IMR-90 (cell line): ENCODE results near the gene CHSY3. TPM values are rescaled to one million over a fixed set of nuclear protein-coding genes. Genes with fewer than 3 reads are reported as not detected.

Experiments used
- ATAC-seq: fragments of 200-7000 bp; cut with Tn5 transposase; 2 replicates; pipeline ENCODE4 v1.9.1; 2020; ENCODE audit warnings: low read depth, mild to moderate bottlenecking, moderate library complexity
- BruUV-seq: library from RNA; stranded (reverse); fragments of 400-500 nt; replicated peaks from 2 replicates; lab custom pipeline; 2021; lab: Mats Ljungman, UMichigan
- CTCF ChIA-PET: fragments of 300-600 bp; formaldehyde crosslinking; extraction: SDS; loops from one replicate; lab custom pipeline; 2021; ENCODE audit warnings: antibody characterized with exemption; lab: Yijun Ruan, JAX
- POLR2A ChIA-PET: fragments of 300-600 bp; sonication (Branson Sonifier 250); formaldehyde crosslinking; loops from one replicate; lab custom pipeline; 2022; ENCODE audit warnings: antibody characterized with exemption; ENCODE audit not compliant: unreplicated experiment; lab: Charles Lee
- DNase-seq: peaks from one replicate; pipeline ENCODE4 v3.0.0; 2013
- H2AFZ ChIP-seq: replicated peaks from 2 replicates; pipeline ENCODE3; 2013; ENCODE audit warnings: low read length, mild to moderate bottlenecking; ENCODE audit not compliant: poor library complexity
- H2AK5ac ChIP-seq: 2 replicates; pipeline ENCODE4 v1.6.1; 2013; ENCODE audit warnings: low read depth, low read length, inconsistent platforms
- H2AK9ac ChIP-seq: replicated peaks from 2 replicates; pipeline ENCODE3; 2013; ENCODE audit warnings: mild to moderate bottlenecking, low read depth, low read length, moderate library complexity; ENCODE audit not compliant: poor library complexity
- H2BK120ac ChIP-seq: 2 replicates; pipeline ENCODE4 v1.6.1; 2013; ENCODE audit warnings: low read depth, low read length, inconsistent platforms
- H2BK15ac ChIP-seq: 3 replicates; pipeline ENCODE4 v1.6.1; 2013; ENCODE audit warnings: low read depth, low read length, inconsistent platforms
- H2BK20ac ChIP-seq: 2 replicates; pipeline ENCODE4 v1.6.1; 2013; ENCODE audit warnings: low read depth, mild to moderate bottlenecking, inconsistent platforms, low read length, moderate library complexity
- H2BK5ac ChIP-seq: 2 replicates; pipeline ENCODE4 v1.6.1; 2013; ENCODE audit warnings: mild to moderate bottlenecking, low read depth, low read length, inconsistent platforms; ENCODE audit not compliant: poor library complexity, severe bottlenecking
- H3K14ac ChIP-seq: replicated peaks from 2 replicates; pipeline ENCODE4 v1.6.1; 2013; ENCODE audit warnings: low read depth, low read length, inconsistent platforms
- H3K18ac ChIP-seq: 2 replicates; pipeline ENCODE4 v1.6.1; 2013; ENCODE audit warnings: low read depth, low read length, control low read depth
- H3K23ac ChIP-seq: 2 replicates; pipeline ENCODE4 v1.6.1; 2013; ENCODE audit warnings: low read depth, low read length, inconsistent platforms
- H3K27ac ChIP-seq: 2 replicates; pipeline ENCODE4 v1.5.1; 2013; ENCODE audit warnings: mild to moderate bottlenecking, control low read depth, low read length; ENCODE audit not compliant: insufficient read depth
- H3K27me3 ChIP-seq: 2 replicates; pipeline ENCODE4 v1.6.1; 2013; ENCODE audit warnings: low read length; ENCODE audit not compliant: control insufficient read depth, insufficient read depth
- H3K36me3 ChIP-seq: 2 replicates; pipeline ENCODE4 v1.6.1; 2013; ENCODE audit warnings: low read length, mixed read lengths; ENCODE audit not compliant: control insufficient read depth, insufficient read depth
- H3K4ac ChIP-seq: 2 replicates; pipeline ENCODE4 v1.6.1; 2013; ENCODE audit warnings: low read depth, low read length, inconsistent platforms
- H3K4me1 ChIP-seq: 2 replicates; pipeline ENCODE4 v1.6.1; 2013; ENCODE audit warnings: low read length, mixed read lengths; ENCODE audit not compliant: control insufficient read depth, insufficient read depth
- H3K4me2 ChIP-seq: 2 replicates; pipeline ENCODE4 v1.6.1; 2013; ENCODE audit warnings: low read depth, mild to moderate bottlenecking, control low read depth, low read length, moderate library complexity
- H3K4me3 ChIP-seq: 2 replicates; pipeline ENCODE4 v1.5.1; 2013; ENCODE audit warnings: low read depth, mild to moderate bottlenecking, control low read depth, low read length, moderate library complexity; ENCODE audit not compliant: insufficient read depth
- H3K56ac ChIP-seq: 2 replicates; pipeline ENCODE4 v1.6.1; 2013; ENCODE audit warnings: low read length, inconsistent platforms; ENCODE audit not compliant: insufficient read depth; ENCODE audit errors: extremely low read depth
- H3K79me1 ChIP-seq, 2 experiments: 2 replicates each; pipeline ENCODE4 v1.6.1; 2013; ENCODE audit warnings: low read length in 2 of 2, inconsistent platforms in 1 of 2, low read depth in 1 of 2
- H3K9ac ChIP-seq: 2 replicates; pipeline ENCODE4 v1.6.1; 2013; ENCODE audit warnings: low read depth, low read length, control low read depth
- H3K9me1 ChIP-seq: 2 replicates; pipeline ENCODE4 v1.6.1; 2013; ENCODE audit warnings: low read length, inconsistent platforms; ENCODE audit not compliant: insufficient read depth
- H3K9me3 ChIP-seq: 2 replicates; pipeline ENCODE4 v1.6.1; 2013; ENCODE audit warnings: low read length; ENCODE audit not compliant: control insufficient read depth, insufficient read depth
- H4K20me1 ChIP-seq: 2 replicates; pipeline ENCODE4 v1.6.1; 2013; ENCODE audit warnings: low read length, inconsistent platforms; ENCODE audit not compliant: insufficient read depth
- H4K5ac ChIP-seq: 2 replicates; pipeline ENCODE4 v1.6.1; 2013; ENCODE audit warnings: mild to moderate bottlenecking, low read depth, low read length, control low read depth
- H4K8ac ChIP-seq, 2 experiments: 2 replicates each; pipeline ENCODE4 v1.6.1; 2013; ENCODE audit warnings: low read depth in 2 of 2, low read length in 2 of 2, control low read depth in 1 of 2, inconsistent platforms in 1 of 2
- H4K91ac ChIP-seq: 2 replicates; pipeline ENCODE4 v1.6.1; 2013; ENCODE audit warnings: low read depth, low read length, inconsistent platforms; ENCODE audit not compliant: insufficient read depth
- BHLHE40 ChIP-seq: fragments of 150-350 bp; IDR thresholded peaks from 2 replicates; pipeline ENCODE4 v1.6.1; 2016; ENCODE audit warnings: mild to moderate bottlenecking, low read depth, low read length
- CEBPB ChIP-seq: IDR thresholded peaks from 2 replicates; pipeline ENCODE4 v1.6.1; 2012; ENCODE audit warnings: low read depth, low read length, improper control_type of control experiment
- CHD1 ChIP-seq: IDR thresholded peaks from 2 replicates; pipeline ENCODE4 v1.6.1; 2012; ENCODE audit warnings: low read depth, low read length, improper control_type of control experiment
- CTCF ChIP-seq: conservative IDR thresholded peaks from 2 replicates; pipeline ENCODE4 v1.5.1; 2012; ENCODE audit warnings: mild to moderate bottlenecking, low read depth, low read length, improper control_type of control experiment
- ELK1 ChIP-seq: fragments of 150-350 bp; IDR thresholded peaks from 2 replicates; pipeline ENCODE4 v1.6.1; 2016; ENCODE audit warnings: low read depth, mild to moderate bottlenecking, low read length, moderate library complexity, borderline replicate concordance
- FOS ChIP-seq: fragments of 150-350 bp; IDR thresholded peaks from 2 replicates; pipeline ENCODE4 v1.6.1; 2016; ENCODE audit warnings: low read depth, low read length
- MAFK ChIP-seq: IDR thresholded peaks from 2 replicates; pipeline ENCODE4 v1.6.1; 2012; ENCODE audit warnings: low read depth, low read length, improper control_type of control experiment
- MAZ ChIP-seq: IDR thresholded peaks from 2 replicates; pipeline ENCODE4 v1.6.1; 2012; ENCODE audit warnings: low read depth, mild to moderate bottlenecking, low read length, improper control_type of control experiment, moderate library complexity, borderline replicate concordance
- MXI1 ChIP-seq: IDR thresholded peaks from 2 replicates; pipeline ENCODE4 v1.6.1; 2012; ENCODE audit warnings: low read depth, mild to moderate bottlenecking, low read length, moderate library complexity, borderline replicate concordance
- NFE2L2 ChIP-seq: fragments of 150-350 bp; IDR thresholded peaks from 2 replicates; pipeline ENCODE4 v1.6.1; 2016; ENCODE audit warnings: low read depth, mild to moderate bottlenecking, low read length
- POLR2A ChIP-seq: IDR thresholded peaks from 2 replicates; pipeline ENCODE4 v1.6.1; 2012; ENCODE audit warnings: mild to moderate bottlenecking, low read depth, low read length
- RAD21 ChIP-seq: IDR thresholded peaks from 2 replicates; pipeline ENCODE4 v1.6.1; 2012; ENCODE audit warnings: low read length, improper control_type of control experiment
- RCOR1 ChIP-seq: IDR thresholded peaks from 2 replicates; pipeline ENCODE4 v1.6.1; 2012; ENCODE audit warnings: mild to moderate bottlenecking, low read length, improper control_type of control experiment; ENCODE audit not compliant: insufficient replicate concordance
- RFX5 ChIP-seq: IDR thresholded peaks from 2 replicates; pipeline ENCODE4 v1.8.0; 2012; ENCODE audit warnings: low read depth, mild to moderate bottlenecking, low read length, moderate library complexity
- SMC3 ChIP-seq: fragments of 150-350 bp; IDR thresholded peaks from 2 replicates; pipeline ENCODE4 v1.6.1; 2016; ENCODE audit warnings: low read depth, mild to moderate bottlenecking, antibody characterized with exemption, low read length, moderate library complexity
- USF2 ChIP-seq: fragments of 150-350 bp; IDR thresholded peaks from 2 replicates; pipeline ENCODE4 v1.6.1; 2017; ENCODE audit warnings: mild to moderate bottlenecking, antibody characterized with exemption, low read length, low read depth
- WGBS, 2 experiments: methylation state at CpG; one replicate each; pipeline versions ENCODE4 v1.1.5 to v1.1.7; 2013; ENCODE audit warnings: missing lambda C conversion rate in 2 of 2; ENCODE audit not compliant: insufficient read length in 1 of 2; ENCODE audit errors: extremely low coverage in 2 of 2; 5-methylcytosine and 5-hydroxymethylcytosine counted together
- dilution Hi-C: fragments of 300-500 bp; cut with HindIII; formaldehyde crosslinking; loops from one replicate; pipeline ENCODE4 v1.14.3; 2018; ENCODE audit warnings: low sequenced_read_pairs; ENCODE audit not compliant: unreplicated experiment
- in situ Hi-C: fragments of 300-500 bp; cut with MboI; formaldehyde crosslinking; loops from 3 replicates; pipeline ENCODE4 v1.14.3; 2019; ENCODE audit warnings: low sequenced_read_pairs, inconsistent platforms, mixed read lengths
- intact Hi-C: fragments of 100-400 bp; cut with micrococcal nuclease; formaldehyde crosslinking; loops from 2 replicates; pipeline ENCODE4 v1.10.0; 2022
- polyA plus RNA-seq, 3 experiments: library from polyadenylated mRNA; depleted of rRNA; stranded (reverse); fragments of >200 nt; gene quantifications; 2 replicates each; pipeline ENCODE4 v1.2.3, GENCODE V29; 2012; ENCODE audit warnings: low replicate concordance in 1 of 3
- total RNA-seq: library from RNA; depleted of rRNA; stranded (reverse); fragments of >200 nt; gene quantifications from 2 replicates; pipeline ENCODE4 v1.2.3, GENCODE V29; 2012

Gene CHSY3
- total and polyA plus RNA-seq, 2 of the 4 experiments (the other 2 are of a cell fraction) = 0.62 to 1.3 TPM

GRCh38 chr5:130141659-130142320 lies 237.5 kb downstream of the CHSY3 start:
- dilution Hi-C loops = no loop called here
- no TSS peak for BruUV-seq
- ATAC-seq = no peak

More at GRCh38 chr5:130141659-130142320, 237.5 kb downstream of the CHSY3 start:
- Histone ChIP-seq H4K5ac (no peak overlapping the region), H2AK5ac (no peak overlapping the region), H3K4me3 (no peak overlapping the region), H2AK9ac (no peak overlapping the region), H3K9me3 (peaks cover 6% of the 10 kb centered on the region; the same call in 1 of the 2 replicates), H3K9me1 (no peaks in the 10 kb centered on the region), H3K27ac (no peak overlapping the region), H2BK15ac (no peak overlapping the region), H3K56ac (no peak overlapping the region), H3K36me3 (no peaks in the 10 kb centered on the region), H4K91ac (no peak overlapping the region), H3K9ac (no peak overlapping the region), H3K14ac (no peak overlapping the region), H3K18ac (no peak overlapping the region), H2BK5ac (no peak overlapping the region), H2BK120ac (no peak overlapping the region), H3K4ac (no peak overlapping the region), H3K4me1 (no peaks in the 10 kb centered on the region), H3K4me2 (no peak overlapping the region), H2AFZ (no peak overlapping the region), H3K79me1 (no peaks in the 10 kb centered on the region), H2BK20ac (no peak overlapping the region), H3K23ac (no peak overlapping the region), H3K27me3 (no peaks in the 10 kb centered on the region), H4K8ac (no peak overlapping the region), H4K20me1 (no peaks in the 10 kb centered on the region)
- no peak for DNase-seq
- in situ Hi-C loops (no loop called here), intact Hi-C loops (loop anchor here (1.0 kb wide), 2 partner anchors 242 to 969 kb away; no protein-coding TSS in a partner anchor)
- no CpG with 5 or more reads among the region's 3 CpGs for WGBS, 2 experiments
- ChIA-PET CTCF (interaction anchor here (0.7 kb wide), 1 partner anchor 242 kb away, joined by 3 read pairs; no protein-coding TSS in a partner anchor), POLR2A (no interaction called here)
- TF ChIP-seq MAFK = no peak
- no peak for TF ChIP-seq MXI1
- no peak for TF ChIP-seq RFX5
- TF ChIP-seq BHLHE40 = no peak
- no peak for TF ChIP-seq CEBPB
- no peak for TF ChIP-seq RCOR1
- TF ChIP-seq FOS = no peak
- no peak for TF ChIP-seq NFE2L2
- TF ChIP-seq ELK1 = no peak
- TF ChIP-seq MAZ = no peak
- peak; percentile 49 for TF ChIP-seq RAD21
- no peak for TF ChIP-seq USF2
- no peak for TF ChIP-seq CHD1
- TF ChIP-seq POLR2A = no peak
- TF ChIP-seq SMC3 = peak; percentile 12; the same call in 1 of the 2 replicates
- peak; percentile 33 for TF ChIP-seq CTCF
